Left ventricle myocardium inferior (tissue), 1 donor: ENCODE results near the gene MEPCE. TPM values are rescaled to one million over a fixed set of nuclear protein-coding genes. Genes with fewer than 3 reads are reported as not detected.

ENCODE experiments used
- DNase-seq: peaks from one replicate; pipeline ENCODE4 v3.0.0-alpha.2; 2020
- H3K27ac ChIP-seq: fragments of 200-600 bp; replicated peaks from 2 replicates; pipeline ENCODE4 v1.8.0; 2021
- H3K27me3 ChIP-seq: fragments of 200-600 bp; 2 replicates; pipeline ENCODE4 v1.8.0; 2021; ENCODE audit warnings: low read depth
- H3K36me3 ChIP-seq: fragments of 200-600 bp; 2 replicates; pipeline ENCODE4 v1.8.0; 2021
- H3K4me1 ChIP-seq: fragments of 200-600 bp; 2 replicates; pipeline ENCODE4 v1.8.0; 2021
- H3K4me3 ChIP-seq: fragments of 200-600 bp; 2 replicates; pipeline ENCODE4 v1.8.0; 2021; ENCODE audit warnings: mild to moderate bottlenecking, moderate library complexity
- H3K9me3 ChIP-seq: fragments of 200-600 bp; replicated peaks from 2 replicates; pipeline ENCODE4 v1.8.0; 2021
- intact Hi-C: fragments of 100-400 bp; cut with micrococcal nuclease; formaldehyde crosslinking; loops from one replicate; pipeline ENCODE4 v1.11.0; 2022
- total RNA-seq: library from RNA; stranded (reverse); fragmentation: NEBNext Ultra II Directional; extraction: Animal tissue kit (Norgen Biotek cat#: 25700); gene quantifications from one replicate; pipeline ENCODE4 v1.2.1, GENCODE V29; 2021
- TF ChIP-seq, protein P1 (sequence below): fragments of 200-600 bp; IDR thresholded peaks from 2 replicates; pipeline ENCODE4 v1.8.0; 2021; ENCODE audit warnings: antibody characterized with exemption, mild to moderate bottlenecking, borderline replicate concordance
- donor health status: DM: no; HTN: yes; CAD: no; lungs with severe emphysema.

Gene MEPCE
- total RNA-seq, 1 donor from 2014 or later, result 23.6 TPM

- intact Hi-C loops, result no loop called here
- TF ChIP-seq, protein P1, sequence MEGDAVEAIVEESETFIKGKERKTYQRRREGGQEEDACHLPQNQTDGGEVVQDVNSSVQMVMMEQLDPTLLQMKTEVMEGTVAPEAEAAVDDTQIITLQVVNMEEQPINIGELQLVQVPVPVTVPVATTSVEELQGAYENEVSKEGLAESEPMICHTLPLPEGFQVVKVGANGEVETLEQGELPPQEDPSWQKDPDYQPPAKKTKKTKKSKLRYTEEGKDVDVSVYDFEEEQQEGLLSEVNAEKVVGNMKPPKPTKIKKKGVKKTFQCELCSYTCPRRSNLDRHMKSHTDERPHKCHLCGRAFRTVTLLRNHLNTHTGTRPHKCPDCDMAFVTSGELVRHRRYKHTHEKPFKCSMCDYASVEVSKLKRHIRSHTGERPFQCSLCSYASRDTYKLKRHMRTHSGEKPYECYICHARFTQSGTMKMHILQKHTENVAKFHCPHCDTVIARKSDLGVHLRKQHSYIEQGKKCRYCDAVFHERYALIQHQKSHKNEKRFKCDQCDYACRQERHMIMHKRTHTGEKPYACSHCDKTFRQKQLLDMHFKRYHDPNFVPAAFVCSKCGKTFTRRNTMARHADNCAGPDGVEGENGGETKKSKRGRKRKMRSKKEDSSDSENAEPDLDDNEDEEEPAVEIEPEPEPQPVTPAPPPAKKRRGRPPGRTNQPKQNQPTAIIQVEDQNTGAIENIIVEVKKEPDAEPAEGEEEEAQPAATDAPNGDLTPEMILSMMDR, result peak; percentile 20
- Histone ChIP-seq H3K4me3 (peak within 1 kb of the TSS; percentile 86), H3K27me3 (no peaks in the 10 kb centered on the region), H3K9me3 (no peaks in the 10 kb centered on the region), H3K27ac (peak within 1 kb of the TSS; percentile 100), H3K36me3 (peaks cover 8% of the 10 kb centered on the region), H3K4me1 (peaks cover 44% of the 10 kb centered on the region)
- peak; percentile 96 for DNase-seq
These were observed 1.2 kb upstream of the MEPCE start, which contains the start of gene ZCWPW1 for GRCh38 chr7:100428199-100428966. ZCWPW1 (minus strand) TSS chr7:100428703; CDS start chr7:100420649, 8,054 bp downstream.

GRCh38 chr7:100428967-100429636 is 529 bp upstream of the MEPCE start:
- intact Hi-C loops, result no loop called here
- H3K9me3 ChIP-seq, result no peaks in the 10 kb centered on the region
- DNase-seq, result peak; percentile 100

GRCh38 chr7:100430493-100431285 is 1.1 kb downstream of the MEPCE start:
- no peak for DNase-seq
- Histone ChIP-seq H3K27ac (peak overlapping the region; percentile 100), H3K4me3 (peak overlapping the region; percentile 86), H3K4me1 (peaks cover 67% of the 10 kb centered on the region), H3K27me3 (no peaks in the 10 kb centered on the region), H3K9me3 (no peaks in the 10 kb centered on the region), H3K36me3 (peaks cover 23% of the 10 kb centered on the region)
- intact Hi-C loops, result no loop called here
- TF ChIP-seq, protein P1, result no peak

More at GRCh38 chr7:100428967-100429636, 529 bp upstream of the MEPCE start:
- peak overlapping the region; percentile 86 for H3K4me3 ChIP-seq
- TF ChIP-seq, protein P1, result peak; percentile 42
- peak overlapping the region; percentile 100 for H3K27ac ChIP-seq
- H3K27me3 ChIP-seq, result no peaks in the 10 kb centered on the region
- H3K36me3 ChIP-seq, result peaks cover 15% of the 10 kb centered on the region
- peaks cover 51% of the 10 kb centered on the region for H3K4me1 ChIP-seq

- DNase-seq, result no peak
- TF ChIP-seq, protein P1, result no peak
- Histone ChIP-seq H3K4me1 (peaks cover 69% of the 10 kb centered on the region), H3K36me3 (peaks cover 23% of the 10 kb centered on the region), H3K4me3 (peak overlapping the region; percentile 86), H3K9me3 (no peaks in the 10 kb centered on the region), H3K27me3 (no peaks in the 10 kb centered on the region), H3K27ac (peak overlapping the region; percentile 100)
- intact Hi-C loops, result no loop called here
These were observed 1.7 kb downstream of the MEPCE start for GRCh38 chr7:100431286-100431735.

DNA sequence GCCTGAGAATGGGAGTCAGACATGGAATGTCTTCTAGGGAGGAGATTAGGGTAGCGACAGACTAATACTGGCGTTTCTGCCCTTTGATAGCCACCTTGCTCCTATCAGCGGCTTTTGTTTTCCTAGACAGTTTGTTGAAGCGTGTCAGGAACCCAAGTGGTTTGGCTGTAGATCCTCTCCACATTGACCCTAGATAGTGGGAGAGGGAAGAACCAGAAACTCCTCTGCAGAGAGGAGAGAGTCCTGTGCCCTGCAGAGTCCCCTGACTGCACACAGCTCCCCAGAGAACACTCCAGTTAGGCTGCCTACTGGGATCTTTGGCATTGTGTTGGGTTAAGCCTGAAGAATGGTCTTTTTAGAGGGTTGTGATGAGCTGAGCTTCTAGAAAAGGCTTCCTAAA is 2.4 kb downstream of the MEPCE start:
- H3K36me3 ChIP-seq, result peaks cover 23% of the 10 kb centered on the region
- peaks cover 73% of the 10 kb centered on the region for H3K4me1 ChIP-seq
- peak overlapping the region; percentile 20 for H3K27ac ChIP-seq
- no peaks in the 10 kb centered on the region for H3K9me3 ChIP-seq
- TF ChIP-seq, protein P1, result no peak
- H3K4me3 ChIP-seq, result no peak overlapping the region
- H3K27me3 ChIP-seq, result no peaks in the 10 kb centered on the region
- intact Hi-C loops, result no loop called here
- no peak for DNase-seq
